H9 (cell line): ENCODE data around the gene NPTX1. TPM values are rescaled to one million over a fixed set of nuclear protein-coding genes. Genes with fewer than 3 reads are reported as not detected.

Experiments
- DNase-seq: peaks from one replicate; pipeline ENCODE4 v3.0.0-alpha.2; 2017
- H2AFZ ChIP-seq: one replicate; pipeline ENCODE4 v1.6.1; 2013; ENCODE audit warnings: mild to moderate bottlenecking, low read length, control low read depth, moderate library complexity
- H2AK5ac ChIP-seq: 2 replicates; pipeline ENCODE4 v1.6.1; 2013; ENCODE audit warnings: low read length, control low read depth, mixed read lengths; ENCODE audit not compliant: insufficient read length
- H2BK120ac ChIP-seq: one replicate; pipeline ENCODE4 v1.6.1; 2013; ENCODE audit warnings: low read depth, mild to moderate bottlenecking, low read length, control low read depth, inconsistent platforms; ENCODE audit not compliant: poor library complexity, severe bottlenecking
- H2BK12ac ChIP-seq: 2 replicates; pipeline ENCODE4 v1.6.1; 2013; ENCODE audit warnings: low read length, control low read depth, mixed read lengths, low read depth; ENCODE audit not compliant: insufficient read length
- H2BK15ac ChIP-seq: 2 replicates; pipeline ENCODE4 v1.6.1; 2013; ENCODE audit warnings: low read depth, low read length, control low read depth
- H2BK20ac ChIP-seq: one replicate; pipeline ENCODE4 v1.6.1; 2013; ENCODE audit warnings: low read depth, mild to moderate bottlenecking, low read length, control low read depth, inconsistent platforms; ENCODE audit not compliant: poor library complexity, severe bottlenecking
- H2BK5ac ChIP-seq: 2 replicates; pipeline ENCODE4 v1.6.1; 2013; ENCODE audit warnings: low read length, control low read depth, mixed read lengths; ENCODE audit not compliant: insufficient read length
- H3K14ac ChIP-seq: 2 replicates; pipeline ENCODE4 v1.6.1; 2013; ENCODE audit warnings: low read length, control low read depth; ENCODE audit not compliant: insufficient read depth
- H3K18ac ChIP-seq: 2 replicates; pipeline ENCODE4 v1.6.1; 2013; ENCODE audit warnings: low read depth, mild to moderate bottlenecking, mixed read lengths, low read length, control low read depth; ENCODE audit not compliant: insufficient read length
- H3K23ac ChIP-seq: 2 replicates; pipeline ENCODE4 v1.6.1; 2013; ENCODE audit warnings: low read length, control low read depth, mixed read lengths, low read depth; ENCODE audit not compliant: insufficient read length
- H3K23me2 ChIP-seq: 2 replicates; pipeline ENCODE4 v1.6.1; 2013; ENCODE audit warnings: low read depth, mild to moderate bottlenecking, mixed read lengths, low read length, control low read depth; ENCODE audit not compliant: insufficient read length, poor library complexity, severe bottlenecking
- H3K27ac ChIP-seq: 2 replicates; pipeline ENCODE4 v1.5.1; 2013; ENCODE audit warnings: low read length, control low read depth, mixed read lengths, low read depth; ENCODE audit not compliant: insufficient read length
- H3K27me3 ChIP-seq: 2 replicates; pipeline ENCODE4 v1.6.1; 2013; ENCODE audit warnings: low read length, control low read depth, inconsistent platforms; ENCODE audit not compliant: insufficient read depth
- H3K4ac ChIP-seq: 2 replicates; pipeline ENCODE4 v1.6.1; 2013; ENCODE audit warnings: low read depth, mild to moderate bottlenecking, control low read depth, inconsistent platforms, low read length, moderate library complexity
- H3K4me1 ChIP-seq: 2 replicates; pipeline ENCODE4 v1.6.1; 2013; ENCODE audit warnings: low read length, control low read depth, inconsistent platforms; ENCODE audit not compliant: insufficient read depth
- H3K4me2 ChIP-seq: 2 replicates; pipeline ENCODE4 v1.6.1; 2013; ENCODE audit warnings: low read length, control low read depth, mixed read lengths; ENCODE audit not compliant: insufficient read length, insufficient read depth
- H3K56ac ChIP-seq: 2 replicates; pipeline ENCODE4 v1.6.1; 2013; ENCODE audit warnings: low read depth, mild to moderate bottlenecking, mixed read lengths, low read length, control low read depth; ENCODE audit not compliant: insufficient read length
- H3K79me1 ChIP-seq: 2 replicates; pipeline ENCODE4 v1.6.1; 2013; ENCODE audit warnings: low read depth, mild to moderate bottlenecking, moderate library complexity, low read length, control low read depth, inconsistent platforms; ENCODE audit not compliant: insufficient read depth, poor library complexity, severe bottlenecking
- H3K79me2 ChIP-seq: 2 replicates; pipeline ENCODE4 v1.6.1; 2013; ENCODE audit warnings: low read length, control low read depth, inconsistent platforms; ENCODE audit not compliant: insufficient read depth
- H3K9ac ChIP-seq: 2 replicates; pipeline ENCODE4 v1.6.1; 2013; ENCODE audit warnings: low read length, control low read depth, mixed read lengths; ENCODE audit not compliant: insufficient read length; ENCODE audit errors: extremely low read depth
- H3K9me3 ChIP-seq: one replicate; pipeline ENCODE4 v1.6.1; 2013; ENCODE audit warnings: low read depth, low read length, inconsistent platforms; ENCODE audit not compliant: control insufficient read depth
- H3T11ph ChIP-seq: one replicate; pipeline ENCODE4 v1.6.1; 2013; ENCODE audit warnings: mild to moderate bottlenecking, low read length, control low read depth, inconsistent platforms
- H4K20me1 ChIP-seq: one replicate; pipeline ENCODE4 v1.6.1; 2013; ENCODE audit not compliant: control insufficient read depth, insufficient read length, insufficient read depth
- H4K5ac ChIP-seq: 2 replicates; pipeline ENCODE4 v1.6.1; 2013; ENCODE audit warnings: low read depth, mild to moderate bottlenecking, mixed read lengths, low read length, control low read depth; ENCODE audit not compliant: insufficient read length
- H4K8ac ChIP-seq: replicated peaks from 2 replicates; pipeline ENCODE4 v1.6.1; 2013; ENCODE audit warnings: low read length, control low read depth, mixed read lengths, low read depth; ENCODE audit not compliant: insufficient read length
- H4K91ac ChIP-seq: 2 replicates; pipeline ENCODE4 v1.6.1; 2013; ENCODE audit warnings: low read depth, mild to moderate bottlenecking, moderate library complexity, mixed read lengths, low read length, control low read depth; ENCODE audit not compliant: insufficient read length
- H3K27ac Mint-ChIP-seq, 3 experiments: 2 replicates in 2 of 3; 3 replicates in 1 of 3; pipeline ENCODE4 v1.8.0; 2020 to 2021; ENCODE audit warnings: mixed read lengths in 3 of 3, mild to moderate bottlenecking in 1 of 3, moderate library complexity in 1 of 3
- H3K27me3 Mint-ChIP-seq: 2 replicates; pipeline ENCODE4 v1.8.0; 2021; ENCODE audit warnings: low read depth, mild to moderate bottlenecking, moderate library complexity, mixed read lengths
- H3K36me3 Mint-ChIP-seq, 3 experiments: 2 replicates in 2 of 3; 3 replicates in 1 of 3; pipeline ENCODE4 v1.8.0; 2020 to 2021; ENCODE audit warnings: low read depth in 3 of 3, mixed read lengths in 3 of 3; ENCODE audit not compliant: insufficient read depth in 1 of 3
- H3K4me1 Mint-ChIP-seq, 2 experiments: 2 replicates each; pipeline ENCODE4 v1.8.0; 2020; ENCODE audit warnings: mixed read lengths in 2 of 2
- H3K4me3 Mint-ChIP-seq, 2 experiments: 2 replicates in 1 of 2; 3 replicates in 1 of 2; pipeline ENCODE4 v1.8.0; 2020 to 2021; ENCODE audit warnings: mild to moderate bottlenecking in 2 of 2, mixed read lengths in 2 of 2, moderate library complexity in 1 of 2
- H3K9me3 Mint-ChIP-seq, 2 experiments: 2 replicates in 1 of 2; 3 replicates in 1 of 2; pipeline ENCODE4 v1.8.0; 2020; ENCODE audit warnings: mild to moderate bottlenecking in 2 of 2, mixed read lengths in 2 of 2, moderate library complexity in 1 of 2
- WGBS: extraction: QIAGEN DNeasy Blood & Tissue Kit; methylation state at CpG from one replicate; pipeline ENCODE4 v1.1.7; 2013; ENCODE audit warnings: missing lambda C conversion rate, low lambda C conversion rate, mixed read lengths; ENCODE audit not compliant: insufficient read length; ENCODE audit errors: extremely low coverage; 5-methylcytosine and 5-hydroxymethylcytosine counted together
- total RNA-seq: library from RNA; stranded (reverse); gene quantifications from 2 replicates; pipeline ENCODE4 v1.2.1, GENCODE V29; 2021
- TF ChIP-seq, protein P1 (sequence below): fragments of 200-600 bp; sonication (generic); conservative IDR thresholded peaks from 3 replicates; pipeline ENCODE4 v1.8.0; 2021; ENCODE audit warnings: antibody characterized with exemption, mild to moderate bottlenecking

NPTX1 gene
- total RNA-seq, 1 experiment from 2014 or later, result 20.5 TPM

- no peak overlapping the region for H2BK120ac ChIP-seq
- H2BK15ac ChIP-seq, result no peak overlapping the region
- H3K27me3 ChIP-seq, result no peaks in the 10 kb centered on the region
- no peak overlapping the region for H4K91ac ChIP-seq
- no peak overlapping the region for H4K8ac ChIP-seq
- peak overlapping the region; percentile 98 for H3K14ac ChIP-seq
- no peaks in the 10 kb centered on the region for H4K20me1 ChIP-seq
- H2AK5ac ChIP-seq, result no peak overlapping the region
- no peaks in the 10 kb centered on the region for H3K79me2 ChIP-seq
- Mint-ChIP-seq H3K27me3 (peaks cover 72% of the 10 kb centered on the region), H3K4me3 (peak overlapping the region; percentile 90 to 93), H3K27ac (peak overlapping the region; percentile 73 to 96 (median 95); a peak in 6 of 7 replicates), H3K36me3 (peaks cover 0 to 2% (median 0%) of the 10 kb centered on the region in 3 experiments; a peak in 1 of 7 replicates), H3K9me3 (no peaks in the 10 kb centered on the region), H3K4me1 (peaks cover 13 to 24% of the 10 kb centered on the region in 2 experiments)
- no peaks in the 10 kb centered on the region for H3K79me1 ChIP-seq
- H3K23ac ChIP-seq, result no peak overlapping the region
- H2BK5ac ChIP-seq, result no peak overlapping the region
- H3K4ac ChIP-seq, result peak overlapping the region; percentile 22; the same call in 1 of the 2 replicates
- no peaks in the 10 kb centered on the region for H3K9me3 ChIP-seq
- no peak overlapping the region for H3K56ac ChIP-seq
- TF ChIP-seq, protein P1, sequence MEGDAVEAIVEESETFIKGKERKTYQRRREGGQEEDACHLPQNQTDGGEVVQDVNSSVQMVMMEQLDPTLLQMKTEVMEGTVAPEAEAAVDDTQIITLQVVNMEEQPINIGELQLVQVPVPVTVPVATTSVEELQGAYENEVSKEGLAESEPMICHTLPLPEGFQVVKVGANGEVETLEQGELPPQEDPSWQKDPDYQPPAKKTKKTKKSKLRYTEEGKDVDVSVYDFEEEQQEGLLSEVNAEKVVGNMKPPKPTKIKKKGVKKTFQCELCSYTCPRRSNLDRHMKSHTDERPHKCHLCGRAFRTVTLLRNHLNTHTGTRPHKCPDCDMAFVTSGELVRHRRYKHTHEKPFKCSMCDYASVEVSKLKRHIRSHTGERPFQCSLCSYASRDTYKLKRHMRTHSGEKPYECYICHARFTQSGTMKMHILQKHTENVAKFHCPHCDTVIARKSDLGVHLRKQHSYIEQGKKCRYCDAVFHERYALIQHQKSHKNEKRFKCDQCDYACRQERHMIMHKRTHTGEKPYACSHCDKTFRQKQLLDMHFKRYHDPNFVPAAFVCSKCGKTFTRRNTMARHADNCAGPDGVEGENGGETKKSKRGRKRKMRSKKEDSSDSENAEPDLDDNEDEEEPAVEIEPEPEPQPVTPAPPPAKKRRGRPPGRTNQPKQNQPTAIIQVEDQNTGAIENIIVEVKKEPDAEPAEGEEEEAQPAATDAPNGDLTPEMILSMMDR, result no peak
- H3K18ac ChIP-seq, result peak overlapping the region; percentile 90
- no peak overlapping the region for H4K5ac ChIP-seq
- peaks cover 2% of the 10 kb centered on the region; the same call in 1 of the 2 replicates for H3K4me1 ChIP-seq
- no peak overlapping the region for H2AFZ ChIP-seq
- no peak overlapping the region for H2BK12ac ChIP-seq
- H3K9ac ChIP-seq, result peak overlapping the region; percentile 92
- no peak overlapping the region for H3T11ph ChIP-seq
- no CpG with 5 or more reads among the region's 88 CpGs for WGBS
- peak overlapping the region; percentile 56 for H3K4me2 ChIP-seq
- H2BK20ac ChIP-seq, result no peak overlapping the region
- H3K27ac ChIP-seq, result no peak overlapping the region
- peaks cover 10% of the 10 kb centered on the region for H3K23me2 ChIP-seq
- DNase-seq, result peak; percentile 98
These were observed 21.7 kb downstream of the NPTX1 start for GRCh38 chr17:80454557-80455335.
